GM12878 (cell line): ENCODE results near the gene CCDC150. TPM values are rescaled to one million over a fixed set of nuclear protein-coding genes. Genes with fewer than 3 reads are reported as not detected.
"Not testable (repeated sequence)": the region's sequence is repeated elsewhere in the genome, so short reads cannot be mapped to it uniquely, and the experiment has no call there.

Experiments used
- ATAC-seq: fragments of 200-7000 bp; cut with Tn5 transposase; 3 replicates; pipeline ENCODE4 v1.9.1; 2020; ENCODE audit warnings: mild to moderate bottlenecking, moderate library complexity
- BruUV-seq: library from RNA; stranded (reverse); fragments of 400-500 nt; replicated peaks from 2 replicates; lab custom pipeline; 2021; lab: Mats Ljungman, UMichigan
- CTCF ChIA-PET: fragments of 300-600 bp; sonication (Branson Sonifier 250); formaldehyde crosslinking; extraction: SDS; loops from one replicate; lab custom pipeline; 2021; ENCODE audit warnings: inconsistent platforms; lab: Yijun Ruan, JAX
- POLR2A ChIA-PET: fragments of 350-600 bp; formaldehyde crosslinking; extraction: SDS; loops from one replicate; lab custom pipeline; 2021; ENCODE audit warnings: inconsistent platforms; lab: Charles Lee
- RAD21 ChIA-PET: fragments of 300-600 bp; sonication (Branson Sonifier 250); formaldehyde crosslinking; loops from one replicate; lab custom pipeline; 2023; ENCODE audit warnings: antibody characterized with exemption; ENCODE audit not compliant: unreplicated experiment; lab: Charles Lee
- SMC1A ChIA-PET: fragments of 300-600 bp; sonication (Branson Sonifier 250); formaldehyde crosslinking; loops from one replicate; lab custom pipeline; 2023; ENCODE audit not compliant: unreplicated experiment, uncharacterized antibody; lab: Charles Lee
- DNase-seq: peaks from one replicate; pipeline ENCODE4 v3.0.0-alpha.2; 2011; ENCODE audit warnings: low read depth, low spot score
- FAIRE-seq: peaks from 3 replicates; lab custom pipeline; 2011; peaks lifted over from hg19 to GRCh38; lab: Jason Lieb, UNC
- H2AFZ ChIP-seq: 2 replicates; pipeline ENCODE4 v1.6.0; 2011; ENCODE audit warnings: low read depth, low read length, control low read depth; ENCODE audit not compliant: control insufficient read depth
- H3K27ac ChIP-seq: 2 replicates; pipeline ENCODE4 v1.5.1; 2011; ENCODE audit warnings: control low read depth; ENCODE audit not compliant: control insufficient read depth, insufficient read depth
- H3K27me3 ChIP-seq, 2 experiments: replicated peaks in 1 of 2; 2 replicates each; pipeline versions ENCODE4 v1.6.0 to v1.6.1; 2011; ENCODE audit warnings: low read length in 1 of 2; ENCODE audit not compliant: control insufficient read depth in 2 of 2, insufficient read depth in 2 of 2
- H3K36me3 ChIP-seq, 2 experiments: 2 replicates each; pipeline ENCODE4 v1.5.1; 2011; ENCODE audit warnings: low read length in 1 of 2; ENCODE audit not compliant: control insufficient read depth in 2 of 2, insufficient read depth in 2 of 2
- H3K4me1 ChIP-seq: 2 replicates; pipeline ENCODE4 v1.6.1; 2011; ENCODE audit warnings: mild to moderate bottlenecking, low read length, moderate library complexity, mixed read lengths; ENCODE audit not compliant: control insufficient read depth, insufficient read depth
- H3K4me2 ChIP-seq: 2 replicates; pipeline ENCODE4 v1.6.0; 2011; ENCODE audit warnings: control low read depth; ENCODE audit not compliant: control insufficient read depth, insufficient read depth
- H3K4me3 ChIP-seq: fragments of 200-600 bp; sonication (generic); 2 replicates; pipeline ENCODE4 v1.5.1; 2016
- H3K79me2 ChIP-seq: 2 replicates; pipeline ENCODE4 v1.6.0; 2011; ENCODE audit warnings: low read length; ENCODE audit not compliant: control insufficient read depth, insufficient read depth
- H3K9ac ChIP-seq: 2 replicates; pipeline ENCODE4 v1.8.0; 2011; ENCODE audit warnings: low read length, control low read depth, mixed read lengths; ENCODE audit not compliant: control insufficient read depth, insufficient read depth
- H3K9me3 ChIP-seq: replicated peaks from 3 replicates; pipeline ENCODE4 v1.5.1; 2011; ENCODE audit warnings: mild to moderate bottlenecking, low read length; ENCODE audit not compliant: control insufficient read depth, insufficient read depth
- H4K20me1 ChIP-seq: 2 replicates; pipeline ENCODE4 v1.6.0; 2011; ENCODE audit not compliant: control insufficient read depth, insufficient read depth
- REST ChIP-seq: IDR thresholded peaks from 2 replicates; pipeline ENCODE4 v1.6.1; 2012; ENCODE audit warnings: mild to moderate bottlenecking, low read depth, low read length
- WGBS: methylation state at CpG from one replicate; pipeline ENCODE4 v1.1.6; 2016; ENCODE audit warnings: low lambda C conversion rate; ENCODE audit not compliant: insufficient replicate concordance, insufficient coverage; ENCODE audit errors: missing lambda C conversion rate; 5-methylcytosine and 5-hydroxymethylcytosine counted together
- in situ Hi-C: fragments of 300-500 bp; cut with MboI; formaldehyde crosslinking; loops from 9 replicates; pipeline ENCODE4 v1.14.3; 2018; ENCODE audit warnings: mixed read lengths
- intact Hi-C: fragments of 100-400 bp; cut with micrococcal nuclease; formaldehyde crosslinking; loops from one replicate; pipeline ENCODE4 v1.14.2; 2022; ENCODE audit not compliant: unreplicated experiment
- polyA plus RNA-seq, 11 experiments: library from polyadenylated mRNA; depleted of rRNA in 4 of 11; unstranded in 6 of 11; stranded (reverse) in 5 of 11; fragments of >200 nt; fragmentation: Nextera tagmentation in 4 of 11; fragmentation: Illumina TruSeq in 1 of 11; extraction: Ambion mirVana in 4 of 11; extraction: Trizol in 1 of 11; gene quantifications; 1 replicate in 1 of 11; 2 replicates in 10 of 11; pipeline versions ENCODE4 v1.2.1 to v1.2.3, GENCODE V29; 2011 to 2016; ENCODE audit warnings: inconsistent platforms in 2 of 11, missing spikeins in 2 of 11, low read depth in 1 of 11
- total RNA-seq, 4 experiments: library from RNA; depleted of rRNA in 3 of 4; stranded (reverse); fragments of >200 nt in 3 of 4; fragmentation: Illumina TruSeq in 1 of 4; extraction: Trizol in 1 of 4; gene quantifications; 2 replicates each; pipeline versions ENCODE4 v1.2.1 to v1.2.3, GENCODE V29; 2013 to 2021

The CCDC150 gene
- total and polyA plus RNA-seq, 10 of the 15 experiments (the other 5 are each of a cell fraction or from before 2014, with no cell fraction given) = 11.6 to 27.7 (median 19.6) TPM

DNA sequence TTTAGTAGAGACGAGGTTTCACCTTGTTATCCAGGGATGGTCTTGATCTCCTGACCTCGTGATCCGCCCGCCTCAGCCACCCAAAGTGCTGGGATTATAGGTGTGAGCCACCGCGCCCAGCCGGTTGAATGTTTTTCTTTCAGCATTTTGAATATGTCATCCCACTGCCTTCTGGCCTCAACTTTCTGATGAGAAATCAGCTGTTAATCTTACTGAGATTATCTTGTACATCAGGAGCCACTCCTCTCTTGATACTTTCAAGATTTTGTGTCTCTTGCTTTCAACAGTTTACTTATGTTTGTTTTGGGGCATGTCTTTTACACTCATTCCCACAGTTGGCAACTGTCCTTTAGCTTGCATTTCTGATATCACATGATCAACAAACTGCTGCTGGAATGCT lies 46.3 kb downstream of the CCDC150 start:
- ChIA-PET CTCF (no interaction called here), POLR2A (interaction anchor here (0.5 kb wide), 1 partner anchor 1025 kb away, joined by 7 read pairs; no protein-coding TSS in a partner anchor), SMC1A (interaction anchor here (1.3 kb wide), 1 partner anchor 11 kb away, joined by 3 read pairs; no protein-coding TSS in a partner anchor), RAD21 (no interaction called here)
- Histone ChIP-seq H3K9ac (no peak overlapping the region), H3K27ac (no peak overlapping the region), H3K4me1 (no peaks in the 10 kb centered on the region), H3K9me3 (peaks cover 5% of the 10 kb centered on the region), H2AFZ (no peak overlapping the region), H4K20me1 (no peaks in the 10 kb centered on the region), H3K4me2 (no peak overlapping the region), H3K27me3 (no peaks in the 10 kb centered on the region), H3K36me3 (no peaks in the 10 kb centered on the region), H3K4me3 (no peak overlapping the region), H3K79me2 (no peaks in the 10 kb centered on the region)
- no peak for TF ChIP-seq REST
- FAIRE-seq = no peak
- no TSS peak for BruUV-seq
- ATAC-seq = no peak
- no peak for DNase-seq
- in situ Hi-C loops (no loop called here), intact Hi-C loops (no loop called here)
- WGBS = 95% methylated on average over 7 of the region's 7 CpGs

- H3K79me2 ChIP-seq, H3K9ac ChIP-seq, H3K36me3 ChIP-seq, POLR2A ChIA-PET, DNase-seq, ATAC-seq, CTCF ChIA-PET, H3K4me3 ChIP-seq, RAD21 ChIA-PET, H3K27ac ChIP-seq, in situ Hi-C loops, H3K4me1 ChIP-seq, BruUV-seq, H3K27me3 ChIP-seq, H3K9me3 ChIP-seq, intact Hi-C loops, H3K4me2 ChIP-seq, FAIRE-seq, H4K20me1 ChIP-seq, H2AFZ ChIP-seq: not testable (repeated sequence)
- 98% methylated on average over 2 of the region's 2 CpGs for WGBS
- SMC1A ChIA-PET = interaction anchor here (0.7 to 1.3 kb wide), 2 partner anchors 10 to 42 kb away, joined by 3 read pairs; no protein-coding TSS in a partner anchor
Observed at GRCh38 chr2:196686737-196687136, 47.2 kb downstream of the CCDC150 start.
